Activated CD8-positive, alpha-beta memory T cell treated with anti-CD3 and anti-CD28 coated beads, Interleukin-2, amount 50 U/mL, for 24 hours (primary cell): ENCODE measurements around the gene HNMT.
"Not testable (repeated sequence)": the region's sequence is repeated elsewhere in the genome, so short reads cannot be mapped to it uniquely, and the experiment has no call there.

Experiments
- DNase-seq: peaks from one replicate; pipeline ENCODE4 v3.0.0-alpha.2; 2020; ENCODE audit errors: extremely low read depth

The HNMT gene

DNA sequence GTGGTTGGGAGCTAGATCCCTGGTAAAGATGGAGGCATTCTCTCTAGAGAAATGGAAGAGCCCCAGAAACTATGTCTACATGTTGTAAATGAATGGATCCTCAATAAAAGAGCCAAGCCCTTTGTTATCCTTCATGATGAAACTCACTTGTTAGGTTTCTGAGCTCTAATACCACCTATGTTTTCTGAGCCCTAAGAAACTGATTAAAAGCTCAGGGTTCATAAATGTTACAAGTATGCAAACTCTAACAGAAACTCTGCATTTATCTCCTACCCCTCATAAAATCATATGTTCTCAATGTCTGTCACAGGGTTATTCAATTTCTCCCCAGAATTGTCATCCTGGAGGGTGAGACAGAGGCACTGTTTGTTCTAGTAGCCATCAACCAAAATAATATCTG, 18.0 kb upstream of the HNMT start:
- DNase-seq = no peak

DNA sequence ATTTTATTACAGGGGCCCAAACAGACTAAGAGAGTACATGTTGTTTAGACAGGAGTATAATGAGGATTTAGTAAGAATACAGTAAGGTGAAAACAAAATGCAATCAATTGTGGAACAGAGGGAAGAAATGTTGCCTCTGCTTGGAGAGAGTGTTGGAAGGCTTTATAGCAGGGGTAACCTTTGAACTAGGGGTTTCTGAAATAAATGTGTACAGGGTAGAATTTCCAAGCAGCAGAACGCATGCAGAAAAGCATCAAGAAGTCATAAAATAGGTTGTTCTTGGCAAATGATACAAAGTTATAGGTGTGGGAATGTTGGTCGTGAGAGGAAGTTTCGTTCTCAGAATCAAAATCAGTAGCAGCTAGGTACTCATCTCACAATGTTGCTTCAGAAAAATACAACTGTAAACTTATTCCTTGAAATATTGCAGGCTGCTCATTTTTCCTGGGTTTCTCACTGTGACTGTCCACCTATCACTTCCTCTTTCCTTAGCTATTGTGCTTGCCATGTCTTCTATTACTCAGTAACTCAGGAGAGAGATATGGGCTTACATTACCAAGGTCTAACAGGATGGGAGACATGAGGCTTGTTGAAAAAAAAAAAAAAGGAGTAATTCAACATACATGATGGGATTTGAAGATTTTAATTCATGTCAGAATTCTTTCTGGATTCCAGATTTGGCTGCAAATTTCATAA, 17.1 kb upstream of the HNMT start:
- DNase-seq = no peak

DNA sequence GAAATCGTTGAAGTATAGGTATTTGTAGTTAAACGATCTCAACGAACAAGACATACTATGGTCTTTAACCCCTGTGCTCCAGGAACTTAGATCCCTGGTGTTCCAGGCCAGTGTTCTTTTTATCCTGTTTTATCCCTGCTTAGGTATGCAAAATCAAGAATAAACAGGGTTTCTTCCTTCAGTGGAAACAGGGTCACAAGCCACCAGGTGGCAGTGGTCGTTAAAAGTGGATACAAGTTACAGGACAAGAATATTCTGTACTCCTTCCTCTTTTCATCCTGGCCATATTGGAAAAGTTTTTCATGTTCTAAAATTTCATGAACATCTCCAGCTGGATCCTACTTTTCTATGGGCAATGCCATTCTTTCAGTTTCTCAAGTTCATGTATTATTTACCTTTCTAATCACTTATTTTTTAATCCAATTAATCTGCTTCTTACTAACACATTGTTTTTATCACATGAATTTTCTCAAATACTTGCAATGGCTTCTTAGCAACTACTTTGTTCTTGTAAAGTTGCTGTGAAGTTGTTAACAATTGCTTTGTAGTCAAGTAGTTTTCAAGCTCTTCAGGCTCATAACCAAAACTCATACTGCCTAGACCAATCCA, 16.4 kb upstream of the HNMT start:
- DNase-seq = no peak

GRCh38 chr2:137948894-137949293, 15.4 kb upstream of the HNMT start:
- DNase-seq = no peak

GRCh38 chr2:137950238-137950637, 14.0 kb upstream of the HNMT start:
- DNase-seq = no peak

DNA sequence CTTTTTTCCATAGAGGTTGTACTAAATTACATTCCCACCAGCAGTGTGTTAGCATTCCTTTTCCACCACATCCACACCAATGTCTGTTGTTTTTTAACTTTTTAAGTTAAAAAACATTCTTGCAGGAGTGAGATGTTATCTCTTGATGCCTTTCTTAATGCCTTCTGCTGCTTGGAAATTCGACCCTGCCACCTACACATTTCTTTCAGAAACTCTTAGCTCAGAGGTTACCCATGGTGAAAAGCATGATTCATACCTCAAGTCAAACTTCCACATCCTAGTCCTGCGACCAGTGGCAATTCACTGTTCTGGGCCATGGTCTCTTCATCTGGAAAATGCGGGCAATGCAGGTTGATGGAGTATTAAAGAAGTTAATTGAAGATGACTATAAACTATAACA, 12.7 kb upstream of the HNMT start:
- DNase-seq = no peak

DNA sequence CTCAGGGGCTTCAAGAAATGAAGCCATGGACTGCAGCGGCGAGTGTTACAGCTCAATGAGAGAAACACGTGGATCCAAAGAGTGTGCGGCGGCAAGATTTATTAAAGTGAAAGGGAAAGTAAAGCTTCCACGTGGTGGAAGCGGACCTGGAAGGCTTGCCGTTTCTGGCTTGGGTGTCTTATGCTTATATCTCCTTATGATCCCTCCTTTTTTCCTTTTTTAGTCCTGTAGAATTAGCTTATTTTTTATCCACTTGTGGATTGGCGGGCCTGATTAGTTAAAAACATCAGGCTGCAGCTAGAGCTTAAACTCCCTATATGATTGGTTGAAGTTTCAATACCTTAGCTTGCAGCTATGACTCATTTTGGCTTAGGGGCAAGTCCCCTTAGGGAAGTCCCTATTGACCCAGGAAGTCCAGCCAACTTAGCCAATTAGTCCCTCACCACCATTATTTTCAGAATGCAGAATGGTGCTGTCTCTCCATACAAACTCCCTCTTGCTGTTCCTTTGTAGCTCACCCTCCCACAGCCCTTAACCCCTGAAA, 11.6 kb upstream of the HNMT start:
- DNase-seq = no peak

GRCh38 chr2:137955536-137955935, 8.7 kb upstream of the HNMT start:
- DNase-seq = no peak

GRCh38 chr2:137957033-137957432, 7.2 kb upstream of the HNMT start:
- DNase-seq = no peak

GRCh38 chr2:137959166-137959565, 5.1 kb upstream of the HNMT start:
- DNase-seq = no peak

DNA sequence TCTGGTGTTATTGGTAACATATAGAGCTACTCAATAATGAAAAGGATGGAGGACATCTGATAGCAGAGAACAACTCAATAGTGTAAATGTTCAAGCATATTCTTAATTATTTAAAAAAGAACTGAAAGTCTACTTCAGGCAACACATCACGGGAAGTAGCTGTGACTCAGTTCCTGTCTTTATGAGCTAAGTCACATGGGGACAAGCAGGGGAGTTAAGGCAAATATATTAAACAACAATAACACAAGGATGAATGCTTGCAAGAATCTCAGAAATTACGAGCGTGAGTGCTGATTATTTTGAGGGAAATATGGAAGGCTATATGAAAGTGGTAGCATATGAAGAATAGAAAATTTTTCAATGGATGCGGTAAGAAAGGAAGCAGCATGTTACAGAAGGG, 4.0 kb upstream of the HNMT start:
- DNase-seq = no peak

GRCh38 chr2:137961602-137962001, 2.7 kb upstream of the HNMT start:
- DNase-seq = no peak

GRCh38 chr2:137963535-137964065, 673 bp upstream of the HNMT start:
- no peak for DNase-seq

GRCh38 chr2:137964859-137965459, 686 bp downstream of the HNMT start:
- DNase-seq = no peak

DNA sequence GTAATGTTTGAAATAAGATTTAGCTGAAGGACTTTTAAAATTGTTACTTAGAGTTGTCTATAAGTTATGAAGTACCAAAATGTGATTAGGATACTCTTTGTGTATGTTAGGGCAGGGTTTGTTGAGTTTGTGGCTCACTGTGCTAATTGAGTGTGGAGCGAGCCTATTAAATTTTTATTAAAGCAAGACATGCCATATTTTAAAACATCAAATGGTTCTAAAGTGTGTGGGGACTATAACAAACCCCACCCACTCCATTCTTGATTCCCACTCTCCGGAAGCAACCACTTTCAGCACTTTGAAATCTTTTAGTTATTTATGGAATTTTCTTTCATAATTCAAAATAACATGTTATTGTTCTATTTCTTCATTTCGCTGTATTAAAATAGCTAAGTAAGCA, 1.8 kb downstream of the HNMT start:
- DNase-seq = no peak

GRCh38 chr2:137967042-137967441, 2.8 kb downstream of the HNMT start:
- no peak for DNase-seq

GRCh38 chr2:137968477-137969417, 4.5 kb downstream of the HNMT start:
- no peak for DNase-seq

DNA sequence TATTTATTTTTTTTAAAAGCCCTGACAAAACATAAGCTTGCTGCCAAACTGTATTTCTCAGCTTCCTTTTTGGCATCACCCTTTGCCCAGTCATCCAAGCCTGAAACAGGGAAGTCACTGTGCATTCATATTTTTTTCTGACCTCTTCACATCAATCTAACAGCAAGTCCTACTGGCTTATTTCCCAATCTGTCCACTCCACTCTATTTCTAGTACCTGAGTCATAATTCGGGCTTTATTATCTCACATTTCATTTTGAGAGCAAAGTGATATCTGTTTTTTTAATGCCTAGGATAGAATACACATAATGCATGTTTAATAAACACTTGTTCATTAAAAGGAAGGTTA, 5.1 kb downstream of the HNMT start:
- no peak for DNase-seq

- DNase-seq = no peak
Observed at GRCh38 chr2:137969876-137970275, 5.6 kb downstream of the HNMT start.

DNA sequence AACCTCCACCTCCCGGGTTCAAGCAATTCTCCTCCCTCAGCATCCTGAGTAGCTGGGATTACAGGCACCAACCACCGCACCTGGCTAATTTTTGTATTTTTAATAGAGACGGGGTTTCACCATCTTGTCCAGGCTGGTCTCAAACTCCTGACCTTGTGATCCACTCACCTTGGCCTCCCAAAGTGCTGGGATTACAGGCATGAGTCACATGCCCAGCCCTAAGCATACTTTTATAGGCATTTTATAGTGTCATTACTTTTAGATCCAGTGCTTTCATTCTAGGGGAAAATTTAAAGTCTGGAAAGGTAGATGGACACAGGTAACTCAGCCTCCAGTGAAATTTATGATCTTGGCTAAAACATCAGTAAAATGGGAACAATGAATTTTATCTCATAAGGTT, 7.0 kb downstream of the HNMT start:
- not testable (repeated sequence) for DNase-seq

DNA sequence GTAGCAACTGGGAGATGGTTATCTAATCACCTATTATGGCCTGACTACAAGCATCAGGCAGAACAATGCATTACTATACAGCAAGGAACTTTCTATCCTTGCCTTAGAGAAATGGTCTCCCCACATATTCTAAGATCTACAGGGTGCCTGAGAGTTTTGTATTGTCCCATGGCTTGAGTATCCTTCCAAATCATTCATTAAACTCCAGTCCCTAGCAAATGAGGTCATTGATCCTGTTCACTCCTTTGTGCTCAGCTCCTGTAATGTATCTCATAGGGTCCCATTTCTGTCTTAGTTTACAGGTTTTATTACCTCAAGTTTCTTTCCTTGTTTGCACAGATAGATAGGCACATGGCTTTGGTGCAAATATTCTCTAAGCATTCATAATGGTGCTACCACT, 9.0 kb downstream of the HNMT start:
- no peak for DNase-seq
